Activated T-helper 1 cell treated with anti-CD3 and anti-CD28 coated beads, Interleukin-12 subunit alpha, Interleukin-12 subunit beta, Interleukin-2, Interleukin-4 antibody, amounts not matched to agents 30 ng/mL and 10 ng/mL and 1 ng/mL, durations not matched to agents 14 hours and 24 hours and 36 hours (primary cell): ENCODE measurements around the gene LRG1. TPM values are rescaled to one million over a fixed set of nuclear protein-coding genes. Genes with fewer than 3 reads are reported as not detected.
"Not testable (repeated sequence)": the region's sequence is repeated elsewhere in the genome, so short reads cannot be mapped to it uniquely, and the experiment has no call there.

ENCODE experiments used
- DNase-seq: peaks from one replicate; pipeline ENCODE4 v3.0.0; 2021; ENCODE audit warnings: low spot score
- H3K27ac Mint-ChIP-seq: one replicate; pipeline ENCODE4 v1.8.0; 2021; ENCODE audit warnings: mild to moderate bottlenecking, mixed read lengths
- H3K27me3 Mint-ChIP-seq: one replicate; pipeline ENCODE4 v1.8.0; 2022; ENCODE audit warnings: mild to moderate bottlenecking, moderate library complexity, mixed read lengths; ENCODE audit not compliant: insufficient read depth
- H3K36me3 Mint-ChIP-seq: one replicate; pipeline ENCODE4 v1.8.0; 2021; ENCODE audit warnings: low read depth, mixed read lengths
- H3K4me1 Mint-ChIP-seq: one replicate; pipeline ENCODE4 v1.8.0; 2021; ENCODE audit warnings: low read depth, mixed read lengths
- H3K4me3 Mint-ChIP-seq: one replicate; pipeline ENCODE4 v1.8.0; 2021; ENCODE audit warnings: mild to moderate bottlenecking, moderate library complexity, mixed read lengths
- H3K9me3 Mint-ChIP-seq: one replicate; pipeline ENCODE4 v1.8.0; 2021; ENCODE audit warnings: mixed read lengths
- intact Hi-C: fragments of 100-400 bp; cut with micrococcal nuclease; formaldehyde crosslinking; loops from one replicate; pipeline ENCODE4 v1.15.1; 2024
- total RNA-seq: library from RNA; stranded (reverse); gene quantifications from 2 replicates; pipeline ENCODE4 v1.2.3, GENCODE V29; 2022

Gene LRG1
- total RNA-seq, 1 donor from 2014 or later = 0.39 TPM

- intact Hi-C loops = no loop called here
- Mint-ChIP-seq H3K4me1 (peaks cover 5% of the 10 kb centered on the region), H3K27ac (no peak overlapping the region), H3K36me3 (no peaks in the 10 kb centered on the region), H3K27me3 (no peaks in the 10 kb centered on the region), H3K9me3 (no peaks in the 10 kb centered on the region), H3K4me3 (no peak overlapping the region)
- no peak for DNase-seq
Measured at GRCh38 chr19:4553775-4554174, 13.9 kb upstream of the LRG1 start.

GRCh38 chr19:4553092-4553695 is 13.4 kb upstream of the LRG1 start:
- intact Hi-C loops = no loop called here
- Mint-ChIP-seq H3K4me3 (no peak overlapping the region), H3K27me3 (no peaks in the 10 kb centered on the region), H3K36me3 (no peaks in the 10 kb centered on the region), H3K9me3 (no peaks in the 10 kb centered on the region), H3K27ac (no peak overlapping the region), H3K4me1 (peaks cover 5% of the 10 kb centered on the region)
- no peak for DNase-seq

- H3K27ac Mint-ChIP-seq = no peak overlapping the region
- H3K4me3 Mint-ChIP-seq = no peak overlapping the region
- H3K4me1 Mint-ChIP-seq = peaks cover 5% of the 10 kb centered on the region
- no peaks in the 10 kb centered on the region for H3K9me3 Mint-ChIP-seq
- DNase-seq = no peak
- intact Hi-C loops = no loop called here
- H3K36me3 Mint-ChIP-seq = no peaks in the 10 kb centered on the region
- no peaks in the 10 kb centered on the region for H3K27me3 Mint-ChIP-seq
Measured at GRCh38 chr19:4552525-4552819, 12.6 kb upstream of the LRG1 start.

GRCh38 chr19:4550479-4551050 is 10.7 kb upstream of the LRG1 start:
- H3K27ac Mint-ChIP-seq = no peak overlapping the region
- H3K36me3 Mint-ChIP-seq = no peaks in the 10 kb centered on the region
- no peaks in the 10 kb centered on the region for H3K27me3 Mint-ChIP-seq
- intact Hi-C loops = no loop called here
- no peaks in the 10 kb centered on the region for H3K9me3 Mint-ChIP-seq
- no peaks in the 10 kb centered on the region for H3K4me1 Mint-ChIP-seq
- no peak for DNase-seq
- no peak overlapping the region for H3K4me3 Mint-ChIP-seq

GRCh38 chr19:4550018-4550417 is 10.2 kb upstream of the LRG1 start:
- Mint-ChIP-seq H3K27ac (no peak overlapping the region), H3K36me3 (no peaks in the 10 kb centered on the region), H3K27me3 (no peaks in the 10 kb centered on the region), H3K4me3 (no peak overlapping the region), H3K9me3 (no peaks in the 10 kb centered on the region), H3K4me1 (no peaks in the 10 kb centered on the region)
- no peak for DNase-seq
- intact Hi-C loops = no loop called here

- no peak overlapping the region for H3K4me3 Mint-ChIP-seq
- H3K4me1 Mint-ChIP-seq = no peaks in the 10 kb centered on the region
- no peaks in the 10 kb centered on the region for H3K9me3 Mint-ChIP-seq
- H3K36me3 Mint-ChIP-seq = no peaks in the 10 kb centered on the region
- intact Hi-C loops = no loop called here
- no peak for DNase-seq
- H3K27me3 Mint-ChIP-seq = no peaks in the 10 kb centered on the region
- no peak overlapping the region for H3K27ac Mint-ChIP-seq
Measured at GRCh38 chr19:4548238-4548584, 8.4 kb upstream of the LRG1 start.

- no peaks in the 10 kb centered on the region for H3K27me3 Mint-ChIP-seq
- no peaks in the 10 kb centered on the region for H3K9me3 Mint-ChIP-seq
- no peak overlapping the region for H3K4me3 Mint-ChIP-seq
- H3K36me3 Mint-ChIP-seq = no peaks in the 10 kb centered on the region
- intact Hi-C loops = no loop called here
- H3K4me1 Mint-ChIP-seq = no peaks in the 10 kb centered on the region
- no peak for DNase-seq
- no peak overlapping the region for H3K27ac Mint-ChIP-seq
Measured at GRCh38 chr19:4547303-4548237, 7.7 kb upstream of the LRG1 start.

GRCh38 chr19:4543842-4544647 is 4.2 kb upstream of the LRG1 start:
- no peak overlapping the region for H3K4me3 Mint-ChIP-seq
- no peak for DNase-seq
- no peak overlapping the region for H3K27ac Mint-ChIP-seq
- H3K9me3 Mint-ChIP-seq = peaks cover 4% of the 10 kb centered on the region
- no peaks in the 10 kb centered on the region for H3K27me3 Mint-ChIP-seq
- peaks cover 13% of the 10 kb centered on the region for H3K4me1 Mint-ChIP-seq
- H3K36me3 Mint-ChIP-seq = no peaks in the 10 kb centered on the region
- intact Hi-C loops = no loop called here

GRCh38 chr19:4542896-4543841 is 3.3 kb upstream of the LRG1 start:
- intact Hi-C loops = no loop called here
- Mint-ChIP-seq H3K27ac (no peak overlapping the region), H3K36me3 (no peaks in the 10 kb centered on the region), H3K4me3 (no peak overlapping the region), H3K4me1 (peaks cover 16% of the 10 kb centered on the region), H3K27me3 (no peaks in the 10 kb centered on the region), H3K9me3 (peaks cover 4% of the 10 kb centered on the region)
- no peak for DNase-seq

GRCh38 chr19:4541806-4542145 is 1.9 kb upstream of the LRG1 start:
- H3K9me3 Mint-ChIP-seq, H3K36me3 Mint-ChIP-seq, intact Hi-C loops, H3K27ac Mint-ChIP-seq, DNase-seq, H3K27me3 Mint-ChIP-seq, H3K4me3 Mint-ChIP-seq: not testable (repeated sequence)
- peaks cover 16% of the 10 kb centered on the region for H3K4me1 Mint-ChIP-seq

- intact Hi-C loops = no loop called here
- Mint-ChIP-seq H3K4me1 (peaks cover 16% of the 10 kb centered on the region), H3K9me3 (peaks cover 4% of the 10 kb centered on the region), H3K27me3 (no peaks in the 10 kb centered on the region), H3K27ac (no peak overlapping the region), H3K36me3 (no peaks in the 10 kb centered on the region), H3K4me3 (no peak overlapping the region)
- no peak for DNase-seq
Measured at GRCh38 chr19:4541114-4541805, 1.4 kb upstream of the LRG1 start.

GRCh38 chr19:4539169-4539692 is 605 bp downstream of the LRG1 start:
- DNase-seq = no peak
- Mint-ChIP-seq H3K4me1 (peaks cover 16% of the 10 kb centered on the region), H3K4me3 (no peak overlapping the region), H3K36me3 (no peaks in the 10 kb centered on the region), H3K27ac (no peak overlapping the region), H3K27me3 (no peaks in the 10 kb centered on the region), H3K9me3 (peaks cover 4% of the 10 kb centered on the region)
- intact Hi-C loops = no loop called here
